Breast epithelium (tissue), 3 donors: Measurements from ENCODE around the gene ATCAY.

Experiments
- POLR2A ChIP-seq: fragments of 450-650 bp; IDR thresholded peaks from one replicate; pipeline ENCODE4 v1.6.1; 2016; ENCODE audit warnings: antibody characterized with exemption, mild to moderate bottlenecking, moderate library complexity
- POLR2AphosphoS5 ChIP-seq, 3 donors: sonication (generic); formaldehyde crosslinking; IDR thresholded peaks; one replicate each; pipeline ENCODE4 v1.6.1; 2017; ENCODE audit warnings: antibody characterized with exemption in 3 of 3
- TF ChIP-seq, protein P1 (sequence below), 3 donors: fragments of 450-650 bp; IDR thresholded peaks; one replicate each; pipeline ENCODE4 v1.5.1; 2016 to 2017; ENCODE audit warnings: antibody characterized with exemption in 3 of 3, mild to moderate bottlenecking in 3 of 3, moderate library complexity in 3 of 3

DNA sequence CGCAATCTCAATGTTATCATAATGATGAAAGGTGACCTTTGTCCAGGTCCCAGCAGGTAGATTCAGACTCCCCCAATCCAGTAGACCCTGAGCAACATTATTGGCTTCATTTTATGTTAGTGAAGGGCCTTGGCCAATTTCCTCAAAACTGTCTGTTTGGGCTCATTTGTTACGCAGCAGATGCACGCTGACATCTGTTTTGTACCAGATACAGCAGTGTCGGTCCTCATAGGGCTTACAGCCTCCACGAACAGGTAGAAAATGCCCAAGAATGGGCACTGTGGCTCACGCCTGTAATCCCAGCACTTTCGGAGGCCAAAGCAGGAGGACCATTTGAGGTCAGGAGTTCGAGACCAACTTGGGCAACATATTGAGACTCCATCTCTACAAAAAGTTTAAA is 39.3 kb downstream of the ATCAY start:
- TF ChIP-seq, protein P1, sequence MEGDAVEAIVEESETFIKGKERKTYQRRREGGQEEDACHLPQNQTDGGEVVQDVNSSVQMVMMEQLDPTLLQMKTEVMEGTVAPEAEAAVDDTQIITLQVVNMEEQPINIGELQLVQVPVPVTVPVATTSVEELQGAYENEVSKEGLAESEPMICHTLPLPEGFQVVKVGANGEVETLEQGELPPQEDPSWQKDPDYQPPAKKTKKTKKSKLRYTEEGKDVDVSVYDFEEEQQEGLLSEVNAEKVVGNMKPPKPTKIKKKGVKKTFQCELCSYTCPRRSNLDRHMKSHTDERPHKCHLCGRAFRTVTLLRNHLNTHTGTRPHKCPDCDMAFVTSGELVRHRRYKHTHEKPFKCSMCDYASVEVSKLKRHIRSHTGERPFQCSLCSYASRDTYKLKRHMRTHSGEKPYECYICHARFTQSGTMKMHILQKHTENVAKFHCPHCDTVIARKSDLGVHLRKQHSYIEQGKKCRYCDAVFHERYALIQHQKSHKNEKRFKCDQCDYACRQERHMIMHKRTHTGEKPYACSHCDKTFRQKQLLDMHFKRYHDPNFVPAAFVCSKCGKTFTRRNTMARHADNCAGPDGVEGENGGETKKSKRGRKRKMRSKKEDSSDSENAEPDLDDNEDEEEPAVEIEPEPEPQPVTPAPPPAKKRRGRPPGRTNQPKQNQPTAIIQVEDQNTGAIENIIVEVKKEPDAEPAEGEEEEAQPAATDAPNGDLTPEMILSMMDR (IDR thresholded peaks at IDR 0.05): no peak
- TF ChIP-seq POLR2AphosphoS5 (IDR thresholded peaks at IDR 0.05) (no peak), POLR2A (no peak)
